ENCODE data around the gene AURKAIP1.

- TF ChIP-seq CTCF (IDR thresholded peaks at IDR 0.05; ENCODE audit: poor library complexity, severe bottlenecking), result no peak
- TF ChIP-seq EP300 (conservative IDR thresholded peaks at IDR 0.05; ENCODE audit: poor library complexity, severe bottlenecking), result no peak
- no peak for TF ChIP-seq EZH2 (IDR thresholded peaks at IDR 0.05; ENCODE audit: borderline replicate concordance, insufficient read depth, low read length, poor library complexity, severe bottlenecking)
Observed at GRCh38 chr1:1326075-1326605, 48.9 kb downstream of the AURKAIP1 start.

All from neural cell (in vitro differentiated cells).